ENCODE data around the gene SMIM22.

- no peak for TF ChIP-seq CTCF (IDR thresholded peaks at IDR 0.05)
- TF ChIP-seq POLR2A (IDR thresholded peaks at IDR 0.05) = no peak
- TF ChIP-seq EP300 (IDR thresholded peaks at IDR 0.05) = no peak
These were observed 8.1 kb upstream of the SMIM22 start for GRCh38 chr16:4787068-4787467.
